Gastrocnemius medialis (tissue), 4 donors: ENCODE measurements around the gene NDUFS1. TPM values are rescaled to one million over a fixed set of nuclear protein-coding genes. Genes with fewer than 3 reads are reported as not detected.
A peak's percentile ranks its signal among the peaks of the same experiment; 100 is the strongest.

Experiments used
- ATAC-seq, 2 donors: fragments of 150-250 bp; one replicate each; pipeline ENCODE4 v1.9.1; 2016
- DNase-seq, 2 donors: peaks; one replicate each; pipeline ENCODE4 v3.0.0-alpha.2; 2019
- H3K27ac ChIP-seq, 4 donors: fragments of 200-600 bp; sonication (generic); 1 replicate in 1 of 4; 2 replicates in 3 of 4; pipeline ENCODE4 v1.5.1; 2016 to 2018; ENCODE audit warnings: mild to moderate bottlenecking in 2 of 4, moderate library complexity in 1 of 4
- H3K27me3 ChIP-seq, 3 donors: fragments of 200-600 bp; sonication (generic) in 2 of 3; 1 replicate in 1 of 3; 2 replicates in 2 of 3; pipeline versions ENCODE4 v1.5.1 to v1.6.0; 2016 to 2019; ENCODE audit warnings: mild to moderate bottlenecking in 1 of 3, moderate library complexity in 1 of 3
- H3K36me3 ChIP-seq, 2 donors: fragments of 200-600 bp; sonication (generic) in 1 of 2; one replicate each; pipeline ENCODE4 v1.5.1; 2017 to 2018
- H3K4me1 ChIP-seq, 2 donors: fragments of 200-600 bp; sonication (generic) in 1 of 2; one replicate each; pipeline ENCODE4 v1.5.1; 2016 to 2017; ENCODE audit warnings: mild to moderate bottlenecking in 2 of 2
- H3K4me3 ChIP-seq, 4 donors: fragments of 200-600 bp; sonication (generic) in 3 of 4; 1 replicate in 1 of 4; 2 replicates in 3 of 4; pipeline ENCODE4 v1.5.1; 2016 to 2019; ENCODE audit warnings: mild to moderate bottlenecking in 2 of 4
- H3K9me3 ChIP-seq, 3 donors: fragments of 200-600 bp; sonication (generic) in 2 of 3; 1 replicate in 1 of 3; 2 replicates in 2 of 3; pipeline ENCODE4 v1.5.1; 2016 to 2019
- CTCF ChIP-seq, 5 experiments: fragments of 450-650 bp in 3 of 5; fragments of 200-600 bp in 2 of 5; sonication (generic) in 2 of 5; IDR thresholded peaks in 4 of 5; conservative IDR thresholded peaks in 1 of 5; 1 replicate in 4 of 5; 2 replicates in 1 of 5; pipeline ENCODE4 v1.5.1; 2016 to 2019; ENCODE audit warnings: antibody characterized with exemption in 5 of 5, mild to moderate bottlenecking in 3 of 5, moderate library complexity in 3 of 5
- POLR2A ChIP-seq, 2 donors: fragments of 450-650 bp; IDR thresholded peaks; one replicate each; pipeline ENCODE4 v1.6.1; 2017; ENCODE audit warnings: antibody characterized with exemption in 2 of 2, mild to moderate bottlenecking in 2 of 2, moderate library complexity in 2 of 2
- in situ Hi-C, 4 donors: fragments of 200-750 bp; cut with MboI; loops; one replicate each; pipeline versions ENCODE4 v1.15.0 to v1.8.0; 2017; ENCODE audit warnings: low sequenced_read_pairs in 4 of 4
- intact Hi-C: fragments of 100-400 bp; cut with DNase I; formaldehyde crosslinking; loops from one replicate; pipeline ENCODE4 v1.15.1; 2023; ENCODE audit warnings: low total_unique reads
- total RNA-seq, 4 donors: library from RNA; depleted of rRNA; stranded (reverse); fragments of >200 nt; gene quantifications; one replicate each; pipeline versions ENCODE4 v1.1.0 to v1.2.3, GENCODE V29; 2016

The NDUFS1 gene
- total RNA-seq, 4 donors from 2014 or later, result 253 to 385 (median 275) TPM

GRCh38 chr2:206095536-206096332 is 63.5 kb downstream of the NDUFS1 start:
- H3K36me3 ChIP-seq, result peaks cover 0 to 3% of the 10 kb centered on the region in 2 donors
- H3K27me3 ChIP-seq, result no peaks in the 10 kb centered on the region
- H3K4me3 ChIP-seq, result no peak overlapping the region
- H3K27ac ChIP-seq, result no peak overlapping the region
- no peaks in the 10 kb centered on the region for H3K4me1 ChIP-seq
- ATAC-seq (no peak), DNase-seq (no peak)
- no peaks in the 10 kb centered on the region for H3K9me3 ChIP-seq
- in situ Hi-C loops (no loop called here), intact Hi-C loops (no loop called here)
- TF ChIP-seq POLR2A (IDR thresholded peaks at IDR 0.05) (no peak), CTCF (IDR thresholded peaks at IDR 0.05 in 4 of 5, conservative IDR thresholded peaks at IDR 0.05 in 1 of 5) (no peak)

- Histone ChIP-seq H3K9me3 (no peaks in the 10 kb centered on the region), H3K27ac (no peak overlapping the region), H3K27me3 (no peaks in the 10 kb centered on the region), H3K4me1 (peaks cover under 1 to 6% of the 10 kb centered on the region in 2 donors), H3K4me3 (no peak overlapping the region), H3K36me3 (peaks cover 0 to 10% of the 10 kb centered on the region in 2 donors)
- DNase-seq (no peak), ATAC-seq (no peak)
- intact Hi-C loops (no loop called here), in situ Hi-C loops (no loop called here)
- TF ChIP-seq POLR2A (IDR thresholded peaks at IDR 0.05) (no peak), CTCF (IDR thresholded peaks at IDR 0.05 in 4 of 5, conservative IDR thresholded peaks at IDR 0.05 in 1 of 5) (no peak)
Measured at GRCh38 chr2:206092297-206092696, 66.9 kb downstream of the NDUFS1 start.

GRCh38 chr2:206088248-206088647 is 71.0 kb downstream of the NDUFS1 start:
- Histone ChIP-seq H3K9me3 (no peaks in the 10 kb centered on the region), H3K27me3 (no peaks in the 10 kb centered on the region), H3K27ac (peak overlapping the region in 2 of 4 donors; percentile 94 to 99), H3K4me1 (peaks cover 8 to 19% of the 10 kb centered on the region in 2 donors), H3K4me3 (no peak overlapping the region), H3K36me3 (peaks cover 0 to 10% of the 10 kb centered on the region in 2 donors)
- in situ Hi-C loops (loop anchor here in 1 of 4 donors (10.0 kb wide), 1 partner anchor 67 kb away; the partner anchor contains the start of genes EEF1B2 and NDUFS1), intact Hi-C loops (no loop called here)
- TF ChIP-seq POLR2A (IDR thresholded peaks at IDR 0.05) (no peak), CTCF (IDR thresholded peaks at IDR 0.05 in 4 of 5, conservative IDR thresholded peaks at IDR 0.05 in 1 of 5) (no peak)
- ATAC-seq (no peak), DNase-seq (no peak)

- Histone ChIP-seq H3K9me3 (no peaks in the 10 kb centered on the region), H3K27ac (peak overlapping the region; percentile 94 to 99 (median 97)), H3K27me3 (no peaks in the 10 kb centered on the region), H3K4me1 (peaks cover 8 to 19% of the 10 kb centered on the region in 2 donors), H3K4me3 (peak overlapping the region; percentile 79 to 91 (median 84)), H3K36me3 (peaks cover 0 to 10% of the 10 kb centered on the region in 2 donors)
- in situ Hi-C loops, result loop anchor here in 1 of 4 donors (10.0 kb wide), 1 partner anchor 68 kb away; the partner anchor contains the start of genes EEF1B2 and NDUFS1
- ATAC-seq, result no peak
- intact Hi-C loops, result loop anchor here (2.0 kb wide), 1 partner anchor 72 kb away; the partner anchor contains the start of genes EEF1B2 and NDUFS1
- TF ChIP-seq POLR2A (IDR thresholded peaks at IDR 0.05), result no peak
- no peak for TF ChIP-seq CTCF (IDR thresholded peaks at IDR 0.05 in 4 of 5, conservative IDR thresholded peaks at IDR 0.05 in 1 of 5)
- no peak for DNase-seq
Measured at GRCh38 chr2:206086716-206087350, 72.4 kb downstream of the NDUFS1 start.
